ENCODE data around the gene APOL4. TPM values are rescaled to one million over a fixed set of nuclear protein-coding genes. Genes with fewer than 3 reads are reported as not detected.

Gene APOL4
- total and polyA plus RNA-seq, 2 of the 4 experiments (the other 2 are of a cell fraction): 0.07 TPM; not detected in 1

DNA sequence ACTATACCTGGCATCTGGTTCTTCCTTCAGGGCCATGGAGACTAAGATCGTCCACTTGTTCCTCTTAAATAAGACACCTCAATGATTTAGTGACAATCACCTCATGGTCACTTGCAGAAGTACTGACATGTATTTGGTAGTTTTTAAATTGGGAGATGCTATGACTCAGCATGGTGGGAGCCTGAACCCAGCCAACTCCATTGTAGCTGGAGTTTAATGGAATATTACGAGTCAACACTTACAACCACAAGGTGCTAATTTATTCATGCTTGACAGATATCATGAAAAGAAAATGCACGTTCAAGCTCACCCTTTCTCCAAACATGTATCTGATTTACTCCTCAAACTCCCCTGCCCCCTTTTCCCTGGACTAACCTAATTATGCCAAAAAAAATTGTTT is 24.4 kb downstream of the APOL4 start:
- no peak overlapping the region for H2BK120ac ChIP-seq (ENCODE audit: low read depth, low read length)
- ATAC-seq (ENCODE audit: low read depth): no peak
- DNase-seq: no peak
- intact Hi-C loops (cut with micrococcal nuclease): no loop called here
- no peaks in the 10 kb centered on the region for H3K4me1 ChIP-seq (ENCODE audit: control insufficient read depth, insufficient read depth, low read length)
- no peak for TF ChIP-seq MAFK (IDR thresholded peaks at IDR 0.05; ENCODE audit: low read depth, low read length)
- no peak for TF ChIP-seq RFX5 (IDR thresholded peaks at IDR 0.05; ENCODE audit: low read depth, low read length)
- no peak for TF ChIP-seq CTCF (conservative IDR thresholded peaks at IDR 0.05; ENCODE audit: low read depth, low read length)
- TF ChIP-seq SMC3 (IDR thresholded peaks at IDR 0.05; ENCODE audit: low read depth, low read length): no peak
- no peak for TF ChIP-seq RAD21 (IDR thresholded peaks at IDR 0.05; ENCODE audit: low read length)
- TF ChIP-seq FOS (IDR thresholded peaks at IDR 0.05; ENCODE audit: low read depth, low read length): no peak
- no peak for TF ChIP-seq MAZ (IDR thresholded peaks at IDR 0.05; ENCODE audit: borderline replicate concordance, low read depth, low read length)
- no peak for TF ChIP-seq NFE2L2 (IDR thresholded peaks at IDR 0.05; ENCODE audit: low read depth, low read length)
- TF ChIP-seq POLR2A (IDR thresholded peaks at IDR 0.05; ENCODE audit: low read depth, low read length): no peak
- no peak for TF ChIP-seq BHLHE40 (IDR thresholded peaks at IDR 0.05; ENCODE audit: low read depth, low read length)
- TF ChIP-seq USF2 (IDR thresholded peaks at IDR 0.05; ENCODE audit: low read depth, low read length): no peak
- POLR2A ChIA-PET (ENCODE audit: unreplicated experiment): no interaction called here
- no peak overlapping the region for H4K8ac ChIP-seq (ENCODE audit: low read depth in 2 of 2, low read length in 2 of 2)
- no peak overlapping the region for H3K4me3 ChIP-seq (ENCODE audit: insufficient read depth, low read depth, low read length)
- no peaks in the 10 kb centered on the region for H4K20me1 ChIP-seq (ENCODE audit: insufficient read depth, low read length)
- no peak overlapping the region for H2AK5ac ChIP-seq (ENCODE audit: low read depth, low read length)
- H2BK15ac ChIP-seq (ENCODE audit: low read depth, low read length): no peak overlapping the region
- no peak overlapping the region for H3K27ac ChIP-seq (ENCODE audit: insufficient read depth, low read length)
- in situ Hi-C loops (cut with MboI; ENCODE audit: low sequenced_read_pairs): no loop called here
- no peaks in the 10 kb centered on the region for H3K9me1 ChIP-seq (ENCODE audit: insufficient read depth, low read length)
- no peak overlapping the region for H2AFZ ChIP-seq (replicated peaks; ENCODE audit: low read length, poor library complexity)
- no TSS peak for BruUV-seq (replicated peaks)
- no peak overlapping the region for H4K91ac ChIP-seq (ENCODE audit: insufficient read depth, low read depth, low read length)
- no peak overlapping the region for H3K4me2 ChIP-seq (ENCODE audit: low read depth, low read length)
- dilution Hi-C loops (cut with HindIII; ENCODE audit: low sequenced_read_pairs, unreplicated experiment): no loop called here
- H3K9ac ChIP-seq (ENCODE audit: low read depth, low read length): no peak overlapping the region
- H2AK9ac ChIP-seq (replicated peaks; ENCODE audit: low read depth, low read length, poor library complexity): no peak overlapping the region
- no peak overlapping the region for H4K5ac ChIP-seq (ENCODE audit: low read depth, low read length)
- no peak overlapping the region for H3K56ac ChIP-seq (ENCODE audit: extremely low read depth, insufficient read depth, low read length)
- no peak overlapping the region for H3K14ac ChIP-seq (replicated peaks; ENCODE audit: low read depth, low read length)
- no peaks in the 10 kb centered on the region for H3K36me3 ChIP-seq (ENCODE audit: control insufficient read depth, insufficient read depth, low read length)
- H2BK20ac ChIP-seq (ENCODE audit: low read depth, low read length): no peak overlapping the region
- no peak overlapping the region for H3K23ac ChIP-seq (ENCODE audit: low read depth, low read length)
- H3K79me1 ChIP-seq (ENCODE audit: low read depth in 1 of 2, low read length in 2 of 2): no peaks in the 10 kb centered on the region
- CTCF ChIA-PET: no interaction called here
- no peaks in the 10 kb centered on the region for H3K9me3 ChIP-seq (ENCODE audit: control insufficient read depth, insufficient read depth, low read length)
- H2BK5ac ChIP-seq (ENCODE audit: low read depth, low read length, poor library complexity, severe bottlenecking): no peak overlapping the region
- H3K18ac ChIP-seq (ENCODE audit: low read depth, low read length): no peak overlapping the region
- H3K4ac ChIP-seq (ENCODE audit: low read depth, low read length): no peak overlapping the region
- no CpG with 5 or more reads among the region's 3 CpGs for WGBS, 2 experiments (ENCODE audit: extremely low coverage in 2 of 2, insufficient read length in 1 of 2)
- H3K27me3 ChIP-seq (ENCODE audit: control insufficient read depth, insufficient read depth, low read length): peaks cover 9% of the 10 kb centered on the region
